CD14-positive monocyte (primary cell): Measurements from ENCODE around the gene ZCCHC2. TPM values are rescaled to one million over a fixed set of nuclear protein-coding genes. Genes with fewer than 3 reads are reported as not detected.
A peak's percentile ranks its signal among the peaks of the same experiment; 100 is the strongest.

ENCODE experiments used
- DNase-seq, 3 donors: peaks; one replicate each; pipeline ENCODE4 v3.0.0-alpha.2; 2011 to 2022
- H2AFZ ChIP-seq: 2 replicates; pipeline ENCODE4 v1.6.0; 2012; ENCODE audit warnings: mild to moderate bottlenecking, low read depth, low read length, inconsistent platforms; ENCODE audit not compliant: insufficient read depth, poor library complexity, severe bottlenecking
- H3K27ac ChIP-seq, 2 donors: 1 replicate in 1 of 2; 2 replicates in 1 of 2; pipeline ENCODE4 v1.5.1; 2012 to 2013; ENCODE audit warnings: low read length in 2 of 2, control low read depth in 1 of 2, inconsistent platforms in 1 of 2, low read depth in 1 of 2, mild to moderate bottlenecking in 1 of 2
- H3K27me3 ChIP-seq, 2 donors: one replicate each; pipeline versions ENCODE4 v1.6.0 to v1.6.1; 2011 to 2013; ENCODE audit warnings: low read length in 2 of 2; ENCODE audit not compliant: control insufficient read depth in 2 of 2, insufficient read depth in 2 of 2
- H3K36me3 ChIP-seq, 2 donors: replicated peaks in 1 of 2; 1 replicate in 1 of 2; 2 replicates in 1 of 2; pipeline versions ENCODE4 v1.5.1 to v1.6.1; 2012 to 2013; ENCODE audit warnings: low read length in 2 of 2, control low read depth in 1 of 2, inconsistent platforms in 1 of 2, mild to moderate bottlenecking in 1 of 2; ENCODE audit not compliant: insufficient read depth in 2 of 2, control insufficient read depth in 1 of 2
- H3K4me1 ChIP-seq, 2 donors: 1 replicate in 1 of 2; 2 replicates in 1 of 2; pipeline versions ENCODE4 v1.5.1 to v1.6.1; 2012 to 2013; ENCODE audit warnings: low read length in 2 of 2, control low read depth in 1 of 2, inconsistent platforms in 1 of 2, mild to moderate bottlenecking in 1 of 2, moderate library complexity in 1 of 2; ENCODE audit not compliant: insufficient read depth in 2 of 2, control insufficient read depth in 1 of 2
- H3K4me2 ChIP-seq: replicated peaks from 2 replicates; pipeline ENCODE3; 2012; ENCODE audit warnings: low read length, moderate library complexity, mild to moderate bottlenecking; ENCODE audit not compliant: poor library complexity, severe bottlenecking; ENCODE audit errors: extremely low read depth
- H3K4me3 ChIP-seq, 3 experiments: fragments of 200-600 bp in 1 of 3; sonication (generic) in 1 of 3; replicated peaks in 1 of 3; 1 replicate in 2 of 3; 2 replicates in 1 of 3; pipeline ENCODE4 v1.5.1; 2011 to 2013; ENCODE audit warnings: low read length in 3 of 3, mild to moderate bottlenecking in 3 of 3, control low read depth in 2 of 3, low read depth in 2 of 3, inconsistent platforms in 1 of 3, moderate library complexity in 1 of 3
- H3K79me2 ChIP-seq: 2 replicates; pipeline ENCODE4 v1.6.0; 2012; ENCODE audit warnings: mild to moderate bottlenecking, control low read depth, inconsistent platforms, low read length, moderate library complexity; ENCODE audit not compliant: insufficient read depth
- H3K9ac ChIP-seq: 2 replicates; pipeline ENCODE4 v1.6.0; 2017; ENCODE audit warnings: low read length, mild to moderate bottlenecking; ENCODE audit not compliant: insufficient read depth, poor library complexity, severe bottlenecking
- H3K9me3 ChIP-seq, 2 donors: replicated peaks in 1 of 2; 1 replicate in 1 of 2; 2 replicates in 1 of 2; pipeline versions ENCODE4 v1.5.1 to v1.6.1; 2012 to 2013; ENCODE audit warnings: low read length in 2 of 2, control low read depth in 1 of 2; ENCODE audit not compliant: control insufficient read depth in 1 of 2, insufficient read depth in 1 of 2
- H4K20me1 ChIP-seq: 2 replicates; pipeline ENCODE4 v1.6.0; 2012; ENCODE audit warnings: mild to moderate bottlenecking, low read length, control low read depth, moderate library complexity; ENCODE audit not compliant: insufficient read depth
- H3K27ac Mint-ChIP-seq, 7 donors: one replicate each; pipeline ENCODE4 v1.8.0; 2020; ENCODE audit warnings: mild to moderate bottlenecking in 7 of 7, mixed read lengths in 7 of 7, moderate library complexity in 6 of 7, inconsistent platforms in 2 of 7
- H3K27me3 Mint-ChIP-seq, 3 donors: one replicate each; pipeline ENCODE4 v1.8.0; 2021 to 2022; ENCODE audit warnings: low read depth in 3 of 3, mild to moderate bottlenecking in 3 of 3, mixed read lengths in 3 of 3, moderate library complexity in 3 of 3, inconsistent platforms in 1 of 3
- H3K36me3 Mint-ChIP-seq, 2 donors: one replicate each; pipeline ENCODE4 v1.8.0; 2020; ENCODE audit warnings: mixed read lengths in 2 of 2, inconsistent platforms in 1 of 2, mild to moderate bottlenecking in 1 of 2
- H3K4me1 Mint-ChIP-seq: one replicate; pipeline ENCODE4 v1.8.0; 2020; ENCODE audit warnings: mild to moderate bottlenecking, mixed read lengths
- H3K4me3 Mint-ChIP-seq, 2 donors: one replicate each; pipeline ENCODE4 v1.8.0; 2020; ENCODE audit warnings: mild to moderate bottlenecking in 2 of 2, mixed read lengths in 2 of 2, moderate library complexity in 1 of 2
- H3K9me3 Mint-ChIP-seq, 7 donors: one replicate each; pipeline ENCODE4 v1.8.0; 2020 to 2022; ENCODE audit warnings: mixed read lengths in 7 of 7, mild to moderate bottlenecking in 6 of 7, moderate library complexity in 6 of 7, inconsistent platforms in 2 of 7
- WGBS: methylation state at CpG from one replicate; pipeline ENCODE4 v1.1.5; 2013; ENCODE audit warnings: missing lambda C conversion rate; ENCODE audit not compliant: insufficient coverage; 5-methylcytosine and 5-hydroxymethylcytosine counted together
- intact Hi-C, 2 donors: fragments of 100-400 bp; cut with micrococcal nuclease; formaldehyde crosslinking; loops; one replicate each; pipeline versions ENCODE4 v1.15.0 to v1.15.1; 2023
- polyA plus RNA-seq, 3 donors: library from polyadenylated mRNA; depleted of rRNA in 1 of 3; unstranded in 2 of 3; stranded (reverse) in 1 of 3; fragments of 300-500 nt in 2 of 3; fragments of >200 nt in 1 of 3; fragmentation: Illumina TruSeq in 2 of 3; gene quantifications; 1 replicate in 2 of 3; 2 replicates in 1 of 3; pipeline ENCODE4 v1.2.3, GENCODE V29; 2012 to 2021
- TF ChIP-seq, protein P1 (sequence below): fragments of 200-600 bp; IDR thresholded peaks from one replicate; pipeline ENCODE4 v1.8.0; 2022; ENCODE audit warnings: antibody characterized with exemption, mild to moderate bottlenecking

Gene ZCCHC2
- polyA plus RNA-seq, 3 donors: 0.59 to 24.9 (median 0.71) TPM

DNA sequence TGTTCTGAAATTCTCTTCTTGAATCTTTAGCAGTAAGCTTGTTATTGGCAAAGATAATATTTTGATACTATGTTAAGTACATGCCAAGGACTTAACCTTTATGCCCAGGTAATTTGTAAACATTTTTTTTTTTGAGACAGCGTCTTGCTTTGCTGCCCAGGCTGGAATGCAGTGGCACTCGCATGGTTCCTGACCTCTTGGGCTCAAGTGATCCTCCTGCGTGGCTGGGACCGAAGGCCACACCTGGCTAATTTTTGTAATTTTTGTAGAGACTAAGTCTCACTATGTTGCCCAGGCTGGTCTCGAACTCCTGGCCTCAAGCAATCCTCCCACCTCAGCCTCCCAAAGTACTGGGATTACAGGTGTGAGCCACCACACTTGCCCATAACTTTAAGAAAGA lies 35.7 kb upstream of the ZCCHC2 start:
- no peaks in the 10 kb centered on the region for H3K9me3 ChIP-seq
- Mint-ChIP-seq H3K27me3 (peaks cover 0 to 3% (median 0%) of the 10 kb centered on the region in 3 donors), H3K36me3 (no peaks in the 10 kb centered on the region), H3K4me3 (no peak overlapping the region), H3K9me3 (peaks cover 0 to 5% (median 0%) of the 10 kb centered on the region in 7 donors), H3K4me1 (no peaks in the 10 kb centered on the region), H3K27ac (no peak overlapping the region)
- H3K27ac ChIP-seq: no peak overlapping the region
- intact Hi-C loops: no loop called here
- no peaks in the 10 kb centered on the region for H3K4me1 ChIP-seq
- no peak overlapping the region for H2AFZ ChIP-seq
- TF ChIP-seq, protein P1, sequence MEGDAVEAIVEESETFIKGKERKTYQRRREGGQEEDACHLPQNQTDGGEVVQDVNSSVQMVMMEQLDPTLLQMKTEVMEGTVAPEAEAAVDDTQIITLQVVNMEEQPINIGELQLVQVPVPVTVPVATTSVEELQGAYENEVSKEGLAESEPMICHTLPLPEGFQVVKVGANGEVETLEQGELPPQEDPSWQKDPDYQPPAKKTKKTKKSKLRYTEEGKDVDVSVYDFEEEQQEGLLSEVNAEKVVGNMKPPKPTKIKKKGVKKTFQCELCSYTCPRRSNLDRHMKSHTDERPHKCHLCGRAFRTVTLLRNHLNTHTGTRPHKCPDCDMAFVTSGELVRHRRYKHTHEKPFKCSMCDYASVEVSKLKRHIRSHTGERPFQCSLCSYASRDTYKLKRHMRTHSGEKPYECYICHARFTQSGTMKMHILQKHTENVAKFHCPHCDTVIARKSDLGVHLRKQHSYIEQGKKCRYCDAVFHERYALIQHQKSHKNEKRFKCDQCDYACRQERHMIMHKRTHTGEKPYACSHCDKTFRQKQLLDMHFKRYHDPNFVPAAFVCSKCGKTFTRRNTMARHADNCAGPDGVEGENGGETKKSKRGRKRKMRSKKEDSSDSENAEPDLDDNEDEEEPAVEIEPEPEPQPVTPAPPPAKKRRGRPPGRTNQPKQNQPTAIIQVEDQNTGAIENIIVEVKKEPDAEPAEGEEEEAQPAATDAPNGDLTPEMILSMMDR: no peak
- H3K79me2 ChIP-seq: no peaks in the 10 kb centered on the region
- no peak for DNase-seq
- H3K9ac ChIP-seq: no peak overlapping the region
- no peak overlapping the region for H3K4me2 ChIP-seq
- H4K20me1 ChIP-seq: no peaks in the 10 kb centered on the region
- H3K4me3 ChIP-seq: no peak overlapping the region
- WGBS: 100% methylated on average over 2 of the region's 5 CpGs
- no peaks in the 10 kb centered on the region for H3K27me3 ChIP-seq
- H3K36me3 ChIP-seq: no peaks in the 10 kb centered on the region

DNA sequence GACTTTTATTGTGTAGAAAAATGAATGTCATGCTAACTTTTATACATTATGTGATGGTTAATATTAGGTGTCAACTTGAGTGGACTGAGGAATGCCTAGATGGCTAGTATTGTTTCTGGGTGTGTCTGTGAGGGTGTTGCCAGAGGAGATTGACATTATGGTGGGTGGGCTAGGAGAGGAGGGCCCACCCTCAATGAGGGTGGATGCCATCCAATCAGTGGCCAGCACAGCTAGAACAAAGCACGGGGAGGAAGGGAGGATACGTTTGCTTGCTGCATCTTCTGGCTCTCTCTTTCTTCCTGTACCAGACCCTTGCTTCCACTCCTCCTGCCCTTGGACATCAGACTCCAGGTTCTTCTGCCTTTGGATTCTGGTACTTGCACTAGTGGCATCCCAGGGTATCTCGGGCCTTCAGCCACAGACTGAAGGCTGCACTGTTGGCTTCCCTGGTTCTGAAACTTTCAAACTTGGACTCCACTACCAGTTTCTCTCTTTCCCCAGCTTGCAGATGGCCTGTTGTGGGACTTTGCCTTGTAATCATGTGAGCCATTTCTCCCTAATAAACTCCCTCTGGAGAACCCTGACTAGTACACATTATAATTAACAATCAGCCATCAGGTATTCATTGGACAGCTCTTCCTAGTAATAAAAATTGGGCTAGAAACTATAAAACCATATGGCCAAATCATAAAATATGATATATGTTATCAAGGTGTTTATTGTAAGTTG lies 31.7 kb upstream of the ZCCHC2 start:
- Histone ChIP-seq H3K4me1 (no peaks in the 10 kb centered on the region), H3K4me3 (no peak overlapping the region), H3K27ac (no peak overlapping the region), H3K79me2 (no peaks in the 10 kb centered on the region), H3K9ac (no peak overlapping the region), H2AFZ (no peak overlapping the region), H3K27me3 (no peaks in the 10 kb centered on the region), H3K36me3 (no peaks in the 10 kb centered on the region), H3K9me3 (no peaks in the 10 kb centered on the region), H4K20me1 (no peaks in the 10 kb centered on the region), H3K4me2 (no peak overlapping the region)
- TF ChIP-seq, protein P1: no peak
- peaks cover 0 to 2% (median 0%) of the 10 kb centered on the region in 7 donors for H3K9me3 Mint-ChIP-seq
- WGBS: 100% methylated on average over 2 of the region's 3 CpGs
- H3K36me3 Mint-ChIP-seq: no peaks in the 10 kb centered on the region
- no peak overlapping the region for H3K4me3 Mint-ChIP-seq
- intact Hi-C loops: no loop called here
- peaks cover 0 to 5% (median 0%) of the 10 kb centered on the region in 3 donors for H3K27me3 Mint-ChIP-seq
- DNase-seq: no peak
- H3K4me1 Mint-ChIP-seq: no peaks in the 10 kb centered on the region
- H3K27ac Mint-ChIP-seq: peak overlapping the region in 1 of 7 donors; percentile 69
